GM19025 (cell line): ENCODE measurements around the gene ETV6.

ENCODE experiments used
- ATAC-seq: cut with Tn5 transposase; IDR thresholded peaks from one replicate; pipeline ENCODE4 v1.9.1; 2021; ENCODE audit warnings: mild to moderate bottlenecking, low read depth, moderate library complexity; ENCODE audit not compliant: unreplicated experiment

ETV6 gene

DNA sequence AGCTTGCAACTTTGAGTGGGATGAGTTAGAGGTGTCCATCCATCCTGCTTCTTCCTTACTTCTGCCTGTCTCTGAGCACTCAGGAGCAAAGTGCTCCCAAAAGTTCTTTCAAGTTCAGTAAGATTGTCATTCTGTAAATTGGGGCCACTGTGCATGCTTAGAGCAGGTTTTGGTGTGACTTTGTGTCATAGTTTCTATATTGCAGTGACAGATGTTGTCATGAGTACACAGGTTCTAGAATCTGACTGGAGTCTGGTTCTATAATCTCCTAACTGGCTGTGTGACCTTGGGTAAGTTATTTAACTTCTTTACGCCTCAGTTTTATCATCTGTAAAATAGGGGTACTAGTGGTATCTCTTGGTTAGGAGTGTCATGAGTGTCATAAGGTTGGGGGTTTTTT, 218.6 kb downstream of the ETV6 start:
- ATAC-seq: no peak

DNA sequence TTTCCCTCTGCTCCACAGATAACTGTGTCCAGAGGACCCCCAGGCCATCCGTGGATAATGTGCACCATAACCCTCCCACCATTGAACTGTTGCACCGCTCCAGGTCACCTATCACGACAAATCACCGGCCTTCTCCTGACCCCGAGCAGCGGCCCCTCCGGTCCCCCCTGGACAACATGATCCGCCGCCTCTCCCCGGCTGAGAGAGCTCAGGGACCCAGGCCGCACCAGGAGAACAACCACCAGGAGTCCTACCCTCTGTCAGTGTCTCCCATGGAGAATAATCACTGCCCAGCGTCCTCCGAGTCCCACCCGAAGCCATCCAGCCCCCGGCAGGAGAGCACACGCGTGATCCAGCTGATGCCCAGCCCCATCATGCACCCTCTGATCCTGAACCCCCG, 219.9 kb downstream of the ETV6 start:
- ATAC-seq: no peak

DNA sequence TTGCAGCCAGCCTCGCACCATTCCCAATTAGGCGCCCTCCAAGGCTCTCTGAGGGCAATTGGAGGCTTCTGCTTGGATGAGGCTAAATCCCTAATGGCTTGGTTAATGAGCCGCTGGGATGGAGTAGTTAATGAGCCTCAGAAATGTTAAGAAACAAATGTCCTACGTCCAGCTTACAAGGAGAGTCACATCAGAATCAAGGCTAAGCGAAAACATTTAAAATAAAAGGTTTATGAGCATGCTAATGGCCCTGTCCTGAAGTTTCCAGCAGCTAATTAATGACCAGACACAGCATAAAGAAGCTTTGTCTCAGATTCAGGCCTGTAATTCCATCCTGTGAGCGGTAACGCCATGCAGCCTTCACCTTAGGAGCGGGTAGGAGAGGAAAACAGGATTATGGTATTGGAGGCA, 220.6 kb downstream of the ETV6 start:
- no peak for ATAC-seq

DNA sequence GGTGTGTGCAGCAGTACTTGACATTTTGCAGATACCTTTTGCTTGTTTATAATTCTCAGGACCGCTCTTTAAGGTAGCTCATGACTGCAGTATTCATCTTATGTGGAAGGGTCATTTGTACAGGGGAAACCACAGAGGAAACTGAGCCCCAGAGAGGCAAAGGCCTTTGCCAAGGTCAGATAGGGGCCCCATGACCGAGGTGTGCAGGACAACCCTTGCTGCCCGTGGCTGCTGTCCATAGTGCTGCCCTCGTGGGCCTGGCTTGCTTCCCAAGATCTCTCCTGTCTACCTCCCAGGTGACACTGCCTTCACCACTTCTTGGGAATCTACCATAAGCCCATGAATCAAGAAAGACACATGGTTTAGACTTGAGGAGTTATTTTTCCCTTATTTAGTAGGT, 222.6 kb downstream of the ETV6 start:
- ATAC-seq: no peak

DNA sequence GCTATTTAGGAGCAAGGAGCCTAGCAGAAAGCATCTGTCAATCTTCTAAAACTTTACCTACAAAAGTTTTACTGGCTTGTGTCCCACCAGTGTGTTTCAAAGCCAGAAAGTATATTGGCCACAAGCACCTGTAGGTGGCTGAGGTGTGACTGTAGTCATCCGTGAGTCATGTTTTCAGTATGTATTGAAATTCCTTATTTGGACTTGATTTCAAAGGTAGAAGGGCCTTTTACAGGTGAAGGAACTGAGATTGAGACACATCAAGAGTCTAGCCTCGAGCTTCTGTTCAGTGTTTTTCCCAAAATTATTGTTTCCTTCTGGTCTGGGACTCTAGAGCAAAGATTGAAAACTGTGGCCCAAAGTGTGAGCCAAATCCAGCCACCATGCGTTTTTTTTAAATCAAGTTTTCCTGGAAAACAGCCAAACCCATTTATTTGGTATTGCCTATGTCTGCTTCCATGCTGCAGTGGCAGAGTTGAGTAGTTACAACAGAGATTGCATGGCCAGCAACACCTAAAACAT, 226.0 kb downstream of the ETV6 start:
- ATAC-seq: no peak

DNA sequence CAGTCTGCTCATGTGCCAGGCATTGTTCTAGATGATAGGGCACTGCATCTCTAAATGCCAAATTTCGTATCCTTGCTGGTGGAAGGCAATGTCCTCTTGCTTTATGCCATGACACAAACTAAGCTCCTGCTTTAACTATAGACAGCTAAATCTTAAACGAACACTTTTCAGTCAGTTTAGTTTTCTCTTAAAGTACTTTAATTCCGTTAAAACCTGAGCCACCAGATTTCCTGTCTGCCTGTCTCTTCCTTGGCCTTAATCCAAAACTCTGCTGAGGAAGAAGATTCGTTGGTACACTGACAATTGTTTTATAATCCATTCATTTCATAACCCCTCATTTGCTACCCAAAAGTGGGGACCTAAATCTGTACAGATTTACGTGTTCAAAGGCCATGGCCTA, 226.8 kb downstream of the ETV6 start:
- ATAC-seq: no peak

DNA sequence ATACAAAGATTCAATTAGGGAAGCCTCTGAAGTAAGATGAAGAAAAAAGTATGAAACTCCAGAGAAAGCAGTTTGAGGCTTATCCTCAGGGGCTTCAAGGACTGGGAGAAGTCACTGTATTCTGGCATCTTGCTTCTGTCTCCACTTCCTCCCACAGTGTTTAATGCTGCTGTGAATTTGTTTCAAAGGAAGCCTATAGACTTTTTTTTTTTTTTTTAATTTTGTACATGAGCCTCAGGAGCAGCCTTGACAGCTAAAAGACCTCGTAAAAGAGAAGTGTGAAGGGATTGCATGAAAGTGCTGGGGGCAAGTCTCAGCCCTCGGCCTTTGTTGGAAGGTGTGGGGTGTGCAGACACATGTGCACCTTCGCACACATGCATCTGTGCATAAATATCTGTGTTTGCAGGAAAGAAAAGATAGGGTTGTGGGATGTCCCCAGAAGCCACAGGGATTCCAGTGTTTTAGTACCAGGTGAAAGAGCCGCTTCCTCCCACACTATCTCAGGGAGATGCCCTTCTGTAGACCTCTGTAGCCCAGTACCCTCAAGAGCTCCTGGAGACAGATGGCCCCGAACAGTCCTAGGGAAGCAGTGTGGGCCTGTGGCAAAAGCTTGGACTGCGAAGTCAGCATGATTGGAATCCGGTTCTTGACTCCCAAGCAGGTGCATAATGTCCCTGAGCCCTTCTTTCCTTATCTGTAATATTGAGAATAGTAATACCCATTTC, 227.8 kb downstream of the ETV6 start:
- ATAC-seq: no peak

DNA sequence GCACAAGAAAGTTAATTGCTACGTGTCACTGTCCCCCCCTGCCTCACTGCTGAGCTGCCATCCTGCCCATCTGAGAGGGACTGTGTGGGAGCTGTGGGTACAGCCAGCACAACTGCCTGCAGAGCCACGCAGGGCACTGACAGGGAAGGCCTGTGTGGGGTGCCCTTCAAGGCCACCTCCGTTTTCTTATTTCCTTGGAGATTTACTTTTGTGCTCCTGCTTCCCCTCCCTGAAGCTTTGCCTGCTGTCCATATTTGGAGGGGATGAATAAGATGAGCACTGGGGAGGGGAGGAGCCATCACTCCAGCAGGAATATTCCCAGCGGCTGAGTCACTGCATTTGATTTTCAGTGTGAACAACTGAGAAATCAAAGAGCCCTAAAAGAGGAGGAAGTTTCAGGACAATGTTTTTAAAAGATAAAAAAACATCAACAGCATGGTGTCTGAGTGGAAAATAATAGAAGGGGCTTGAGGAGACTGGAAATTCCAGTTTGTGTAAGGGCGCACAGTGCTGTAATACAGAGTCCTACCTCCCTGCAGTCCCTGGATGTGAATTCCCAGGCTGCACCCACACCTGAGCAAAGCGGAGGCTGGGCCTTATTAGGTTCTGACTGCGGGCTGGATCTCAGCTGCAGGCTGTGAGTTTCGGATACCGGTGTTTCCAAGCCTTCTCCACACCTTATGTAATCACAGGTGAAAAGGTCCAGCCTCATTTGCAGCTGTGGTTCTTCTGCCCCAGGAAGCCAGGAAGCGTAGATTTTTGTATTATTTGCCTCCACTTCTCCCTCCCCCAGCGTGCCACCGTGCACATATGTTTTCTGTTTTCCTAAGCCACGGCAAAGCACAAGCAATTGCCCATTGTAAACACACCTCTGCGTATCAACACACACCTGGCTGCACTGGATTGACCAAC, 228.7 kb downstream of the ETV6 start:
- ATAC-seq: no peak

DNA sequence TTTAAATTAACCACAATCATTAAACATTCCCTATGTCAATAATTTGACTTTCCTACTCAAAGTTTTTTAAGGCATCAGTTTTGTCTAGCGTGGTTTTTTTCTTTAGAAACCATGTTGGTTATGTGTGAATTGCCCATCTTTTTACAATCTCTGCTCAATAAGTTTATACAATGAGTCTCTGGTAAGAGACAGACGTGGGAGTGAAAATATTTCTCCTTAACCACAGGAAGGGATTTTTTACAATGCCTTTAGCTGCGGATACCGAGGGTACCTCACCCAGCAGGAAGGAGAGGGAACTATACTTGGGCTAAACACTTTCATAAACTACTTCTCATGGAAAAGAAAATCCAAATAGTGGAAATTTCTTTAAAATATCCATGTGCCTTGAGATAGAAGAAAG, 229.8 kb downstream of the ETV6 start:
- ATAC-seq: no peak

DNA sequence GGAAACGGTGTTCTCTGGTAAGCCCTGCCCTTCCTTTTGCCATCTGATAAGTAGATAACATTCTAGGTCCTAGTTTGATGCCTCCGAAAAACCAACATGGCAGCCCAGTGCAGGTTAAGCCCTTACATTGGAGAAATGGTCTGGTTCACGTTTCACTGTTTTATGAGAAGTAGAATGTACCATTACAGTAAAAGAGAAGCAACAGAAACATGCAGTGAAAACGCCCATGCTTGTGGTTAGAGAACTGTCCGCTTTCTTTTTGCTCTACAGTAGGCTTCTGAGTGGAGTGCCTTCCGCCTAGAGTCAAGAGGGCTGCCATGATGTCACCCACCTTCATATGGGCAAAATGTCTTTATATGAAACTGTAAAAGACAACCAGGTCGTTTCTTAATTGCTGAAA, 230.9 kb downstream of the ETV6 start:
- no peak for ATAC-seq

DNA sequence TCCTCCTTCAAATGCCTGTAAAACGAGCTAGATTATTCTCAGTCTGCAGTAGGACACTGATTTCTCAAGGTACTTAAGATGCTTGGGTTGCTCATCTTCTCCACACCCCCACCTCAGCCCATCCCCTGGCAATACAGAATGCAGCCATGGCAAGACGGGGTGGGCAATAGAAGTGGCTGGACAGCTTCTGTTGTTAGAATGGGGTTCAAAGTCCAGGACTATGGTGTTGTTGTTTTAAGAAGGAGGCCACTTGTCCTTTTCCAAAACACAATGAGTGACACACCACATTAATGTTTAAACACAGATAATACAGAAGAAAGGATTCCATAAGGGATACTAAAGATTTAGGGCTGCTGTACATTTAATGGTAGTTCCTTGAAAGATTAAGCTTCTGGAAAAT, 232.4 kb downstream of the ETV6 start:
- no peak for ATAC-seq

DNA sequence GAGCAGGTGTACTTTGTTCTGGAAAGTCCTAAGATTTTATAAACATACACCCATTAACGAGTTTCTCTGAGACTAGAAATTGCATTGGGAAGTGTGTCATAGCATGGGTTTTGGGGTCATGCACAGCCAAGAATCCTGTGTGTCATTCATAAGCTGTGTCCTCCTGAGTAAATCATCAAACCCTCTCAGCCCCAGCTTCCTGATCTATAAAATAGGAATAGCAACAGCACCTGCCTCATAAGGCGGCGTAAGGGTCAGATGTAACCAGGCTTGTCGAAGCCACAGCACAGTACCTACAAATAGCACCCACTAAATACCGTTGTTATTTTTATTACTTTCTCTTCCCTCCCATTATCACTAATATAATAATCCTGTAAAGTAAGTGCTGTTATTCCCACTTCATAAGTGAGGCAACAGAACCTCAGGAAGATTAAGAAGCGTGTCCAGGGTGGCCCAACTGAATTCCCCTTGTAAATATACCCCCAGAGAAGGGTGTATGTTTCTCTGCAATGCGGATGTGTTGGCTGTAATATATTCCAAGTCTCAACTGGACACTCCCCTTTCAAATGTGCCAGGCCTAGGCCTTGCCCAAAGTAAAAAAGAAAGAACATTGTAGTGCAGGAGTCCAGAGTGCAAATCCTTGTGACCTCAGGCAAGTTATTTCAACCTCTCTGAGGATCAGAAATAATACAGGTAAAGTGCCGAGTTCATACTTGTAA, 233.0 kb downstream of the ETV6 start:
- ATAC-seq: no peak

DNA sequence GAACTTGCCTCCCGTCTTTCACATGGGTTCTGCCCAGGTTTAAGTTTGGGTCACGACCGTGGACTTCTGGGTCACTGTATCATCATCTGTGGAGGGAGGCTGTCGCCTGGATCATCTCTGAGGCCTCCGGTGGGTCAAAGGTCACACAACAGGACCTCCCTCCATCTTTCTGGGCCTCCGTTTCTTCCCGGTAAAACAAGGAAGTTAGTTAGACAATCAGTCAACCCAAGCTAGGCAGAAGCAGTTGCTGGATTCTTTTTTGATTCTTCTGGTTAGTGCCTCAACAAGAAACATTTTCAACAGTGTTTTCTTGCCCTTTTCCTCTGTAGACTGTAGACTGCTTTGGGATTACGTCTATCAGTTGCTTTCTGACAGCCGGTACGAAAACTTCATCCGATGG, 234.6 kb downstream of the ETV6 start:
- no peak for ATAC-seq

DNA sequence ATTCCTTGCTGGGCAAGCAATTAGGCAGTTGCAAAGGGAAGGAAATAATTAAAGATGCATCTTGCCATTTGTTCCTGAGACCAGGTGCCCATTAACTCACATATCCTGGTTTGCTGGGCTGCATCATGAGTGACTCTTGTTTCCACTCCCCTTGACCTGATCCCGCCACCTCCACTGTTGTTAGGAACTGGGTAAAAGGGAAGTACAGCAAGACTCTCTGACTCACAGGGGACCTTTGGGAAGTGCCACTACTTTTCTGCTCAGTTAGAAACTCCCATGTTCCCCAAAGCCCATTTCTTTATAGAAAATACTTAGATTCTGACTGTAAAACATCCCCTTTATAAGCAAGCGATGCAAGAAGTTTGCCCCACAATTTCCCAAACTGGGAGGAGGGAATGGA, 235.2 kb downstream of the ETV6 start:
- no peak for ATAC-seq

DNA sequence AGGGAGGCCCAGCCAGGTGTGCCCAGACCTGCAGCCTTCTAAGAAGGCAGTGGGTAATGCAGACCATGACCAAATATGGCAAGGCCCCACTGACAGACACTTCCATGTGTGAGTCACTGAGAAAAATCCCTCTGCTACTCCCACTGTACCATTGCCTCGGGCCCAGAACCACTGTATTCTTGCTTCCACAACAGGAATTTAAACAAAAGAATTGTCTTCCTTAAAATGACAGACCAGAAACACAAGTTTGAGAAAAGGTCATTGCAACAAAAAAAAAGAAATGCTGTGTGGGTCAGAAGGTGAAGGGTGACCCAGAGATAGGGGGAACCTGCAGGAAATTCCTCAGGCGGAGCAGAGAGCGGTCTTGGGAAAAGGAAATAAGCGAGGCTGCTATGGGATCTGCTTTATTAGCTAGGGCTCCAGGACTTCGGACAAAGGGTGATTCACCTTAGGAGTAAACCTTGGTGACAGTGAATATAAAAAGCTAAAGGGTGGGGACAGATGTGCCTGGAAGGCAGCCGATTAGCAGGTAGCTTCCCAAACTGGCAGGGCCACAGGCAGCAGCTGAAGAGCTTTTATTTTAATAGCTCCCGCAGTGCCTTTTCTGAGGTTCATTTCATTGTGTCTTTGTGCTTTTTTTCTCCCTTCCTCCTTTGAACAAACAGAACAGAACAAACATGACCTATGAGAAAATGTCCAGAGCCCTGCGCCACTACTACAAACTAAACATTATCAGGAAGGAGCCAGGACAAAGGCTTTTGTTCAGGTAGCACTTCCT, 236.0 kb downstream of the ETV6 start:
- no peak for ATAC-seq

DNA sequence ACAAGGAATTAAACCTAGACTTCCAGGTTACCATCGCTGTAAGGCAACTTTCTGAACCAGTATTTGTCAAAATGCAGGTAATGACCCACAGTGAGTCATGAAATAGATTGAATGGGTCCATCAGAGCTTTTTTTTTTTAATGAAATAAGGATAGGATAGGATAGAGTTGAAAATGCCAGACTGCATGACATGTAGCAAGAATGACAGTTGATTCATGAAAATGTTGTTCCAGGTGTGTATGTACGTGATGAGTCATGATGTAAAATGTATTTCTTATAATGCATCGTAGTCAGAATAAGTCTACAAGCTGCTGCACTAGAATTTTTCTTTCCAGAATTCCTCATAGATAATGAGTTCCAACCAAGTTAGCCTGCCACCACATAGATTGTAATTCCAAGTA, 236.9 kb downstream of the ETV6 start:
- no peak for ATAC-seq

DNA sequence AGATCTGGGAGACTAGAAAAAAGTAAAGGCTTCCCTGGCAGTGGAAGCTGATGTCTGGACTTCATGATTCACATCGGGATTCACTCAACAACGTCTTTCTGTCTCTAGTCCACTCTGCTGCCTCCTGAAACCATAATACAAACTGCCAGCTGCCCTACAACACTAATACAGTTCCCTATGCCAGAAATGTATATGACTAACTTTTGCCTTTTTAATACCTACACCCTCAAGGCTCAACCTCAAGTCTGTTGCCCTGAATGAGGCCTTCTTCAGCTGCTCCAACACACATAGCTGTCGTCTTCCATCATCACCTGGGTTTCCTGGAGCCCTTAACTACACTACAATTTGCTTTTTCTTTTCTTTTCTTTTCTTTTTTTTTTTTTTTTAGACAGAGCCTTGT, 238.6 kb downstream of the ETV6 start:
- no peak for ATAC-seq

DNA sequence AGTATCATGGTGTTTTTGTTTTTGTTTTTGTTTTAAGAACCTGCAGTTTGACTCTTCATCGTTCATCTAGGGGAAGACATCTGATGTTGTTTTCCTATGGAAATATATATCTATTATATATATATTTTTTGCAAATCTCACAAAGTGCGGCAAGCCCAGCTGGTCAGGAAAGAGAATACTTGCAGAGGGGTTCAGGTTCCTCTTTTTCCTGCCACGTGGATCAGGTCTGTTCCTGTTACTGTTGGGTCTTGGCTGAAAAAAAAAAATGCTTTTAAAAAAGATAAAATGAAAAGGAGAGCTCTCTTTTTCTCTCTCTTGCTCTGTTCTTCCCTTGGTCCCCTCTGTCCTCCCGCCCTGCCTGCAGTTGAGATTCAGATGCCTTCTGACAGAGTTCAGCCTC, 241.9 kb downstream of the ETV6 start:
- no peak for ATAC-seq

DNA sequence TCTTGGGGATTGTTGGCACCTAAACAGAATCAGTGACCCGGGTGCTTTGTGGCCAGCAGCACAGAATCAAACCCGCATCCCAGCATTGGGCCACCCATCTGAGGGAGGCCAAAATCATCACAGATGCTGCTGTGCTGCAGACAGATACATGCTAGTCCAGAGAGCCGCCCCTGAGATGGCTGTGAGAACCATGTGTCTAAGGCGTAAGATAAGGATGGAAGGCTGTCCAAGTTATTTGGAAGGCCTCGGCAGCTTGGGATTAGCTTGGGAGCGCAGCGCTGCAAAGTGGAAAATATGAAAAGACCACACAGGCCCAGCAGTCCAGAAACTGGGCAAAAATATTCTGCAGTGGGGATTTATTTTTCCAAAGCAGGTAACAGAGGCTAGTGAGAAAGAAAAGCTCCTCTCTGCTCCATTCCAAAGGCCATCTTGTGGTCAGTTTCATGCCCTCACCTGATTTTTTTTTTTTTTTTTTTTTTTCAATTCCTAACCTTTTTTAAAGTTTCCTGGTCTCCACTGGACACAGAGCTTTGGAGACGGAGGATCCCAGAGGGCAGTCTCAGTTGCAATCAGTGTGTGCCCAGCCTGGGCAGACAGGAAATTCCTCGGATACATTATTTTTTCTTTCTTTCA, 242.4 kb downstream of the ETV6 start:
- no peak for ATAC-seq

DNA sequence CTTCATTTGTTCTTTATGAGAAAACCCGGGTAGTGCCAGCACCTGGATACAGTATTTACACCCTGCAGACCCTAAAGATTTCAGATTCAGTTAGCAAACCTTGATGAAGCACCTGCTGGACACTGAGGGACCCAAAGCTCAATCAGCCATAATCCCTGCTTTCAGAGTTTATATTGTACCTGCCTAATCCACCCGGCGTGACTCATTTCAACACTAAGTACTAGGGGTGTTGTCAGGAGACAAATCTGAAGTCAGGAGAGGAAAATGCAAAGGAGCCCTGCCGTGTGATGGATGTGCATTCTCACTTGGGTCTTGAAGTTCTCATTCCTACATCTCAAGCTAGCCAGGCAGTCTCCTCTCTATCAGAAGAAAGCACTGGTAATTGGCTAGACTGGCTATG, 244.5 kb downstream of the ETV6 start:
- no peak for ATAC-seq
